GM10266 (cell line): ENCODE results near the gene PM20D1.
"Not testable (repeated sequence)": the region's sequence is repeated elsewhere in the genome, so short reads cannot be mapped to it uniquely, and the experiment has no call there.

Experiments
- DNase-seq: peaks from one replicate; pipeline ENCODE4 v3.0.0; 2012; ENCODE audit errors: extremely low spot score
- TF ChIP-seq, protein P1 (sequence below): IDR thresholded peaks from 2 replicates; pipeline ENCODE4 v1.5.1; 2012; ENCODE audit warnings: mild to moderate bottlenecking, low read depth; ENCODE audit not compliant: control insufficient read depth, insufficient read depth; ENCODE audit errors: missing control alignments

PM20D1 gene

GRCh38 chr1:205879974-205880373 is 30.0 kb upstream of the PM20D1 start:
- DNase-seq, result no peak
- TF ChIP-seq, protein P1, sequence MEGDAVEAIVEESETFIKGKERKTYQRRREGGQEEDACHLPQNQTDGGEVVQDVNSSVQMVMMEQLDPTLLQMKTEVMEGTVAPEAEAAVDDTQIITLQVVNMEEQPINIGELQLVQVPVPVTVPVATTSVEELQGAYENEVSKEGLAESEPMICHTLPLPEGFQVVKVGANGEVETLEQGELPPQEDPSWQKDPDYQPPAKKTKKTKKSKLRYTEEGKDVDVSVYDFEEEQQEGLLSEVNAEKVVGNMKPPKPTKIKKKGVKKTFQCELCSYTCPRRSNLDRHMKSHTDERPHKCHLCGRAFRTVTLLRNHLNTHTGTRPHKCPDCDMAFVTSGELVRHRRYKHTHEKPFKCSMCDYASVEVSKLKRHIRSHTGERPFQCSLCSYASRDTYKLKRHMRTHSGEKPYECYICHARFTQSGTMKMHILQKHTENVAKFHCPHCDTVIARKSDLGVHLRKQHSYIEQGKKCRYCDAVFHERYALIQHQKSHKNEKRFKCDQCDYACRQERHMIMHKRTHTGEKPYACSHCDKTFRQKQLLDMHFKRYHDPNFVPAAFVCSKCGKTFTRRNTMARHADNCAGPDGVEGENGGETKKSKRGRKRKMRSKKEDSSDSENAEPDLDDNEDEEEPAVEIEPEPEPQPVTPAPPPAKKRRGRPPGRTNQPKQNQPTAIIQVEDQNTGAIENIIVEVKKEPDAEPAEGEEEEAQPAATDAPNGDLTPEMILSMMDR, result no peak

- DNase-seq, result no peak
- TF ChIP-seq, protein P1, result no peak
These were observed 28.1 kb upstream of the PM20D1 start for GRCh38 chr1:205878026-205878425.

GRCh38 chr1:205873148-205873547 is 23.2 kb upstream of the PM20D1 start:
- not testable (repeated sequence) for DNase-seq

DNA sequence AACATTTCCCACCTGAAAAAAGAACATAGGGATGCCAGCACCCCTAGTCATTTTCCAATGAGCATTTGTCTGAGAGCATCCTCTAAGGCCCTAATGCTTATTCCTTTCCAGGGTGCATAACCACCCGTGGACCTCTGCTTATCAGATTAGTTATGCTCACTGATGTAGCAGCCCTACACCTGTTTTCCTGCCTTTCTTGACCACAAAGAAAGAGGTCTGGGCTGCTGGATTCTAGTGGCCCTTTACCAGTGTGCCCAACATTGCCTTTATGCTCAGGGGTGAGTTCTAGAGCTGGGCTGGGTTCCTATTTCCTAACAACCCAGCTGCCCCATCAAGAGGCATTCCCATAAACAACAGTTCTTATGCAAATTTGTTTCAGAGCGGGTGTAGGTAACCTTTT is 20.3 kb upstream of the PM20D1 start:
- TF ChIP-seq, protein P1, result no peak

DNA sequence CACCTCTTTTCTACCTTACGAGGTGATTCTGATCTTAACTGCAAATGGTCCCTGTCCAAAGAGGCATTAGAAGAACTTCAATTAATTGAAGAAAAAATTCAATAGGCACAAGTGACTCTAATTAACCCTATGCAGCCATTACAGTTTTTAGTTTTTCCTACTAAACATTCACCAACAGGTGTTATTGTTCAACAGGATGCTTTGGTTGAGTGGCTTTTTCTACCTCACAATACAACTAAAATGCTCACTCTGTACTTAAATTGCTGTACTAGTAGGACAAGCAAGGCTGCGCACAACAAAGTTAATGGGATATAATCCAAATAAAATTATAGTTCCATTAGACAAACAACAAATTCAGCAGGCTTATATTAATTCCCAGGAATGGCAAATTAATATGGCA is 11.6 kb upstream of the PM20D1 start:
- TF ChIP-seq, protein P1, result no peak
- no peak for DNase-seq

More for the DNA sequence above, 20.3 kb upstream of the PM20D1 start:
- no peak for DNase-seq

GRCh38 chr1:205858141-205858961 is 8.4 kb upstream of the PM20D1 start:
- TF ChIP-seq, protein P1, result no peak
- no peak for DNase-seq

GRCh38 chr1:205857501-205857900 is 7.6 kb upstream of the PM20D1 start:
- not testable (repeated sequence) for DNase-seq

DNA sequence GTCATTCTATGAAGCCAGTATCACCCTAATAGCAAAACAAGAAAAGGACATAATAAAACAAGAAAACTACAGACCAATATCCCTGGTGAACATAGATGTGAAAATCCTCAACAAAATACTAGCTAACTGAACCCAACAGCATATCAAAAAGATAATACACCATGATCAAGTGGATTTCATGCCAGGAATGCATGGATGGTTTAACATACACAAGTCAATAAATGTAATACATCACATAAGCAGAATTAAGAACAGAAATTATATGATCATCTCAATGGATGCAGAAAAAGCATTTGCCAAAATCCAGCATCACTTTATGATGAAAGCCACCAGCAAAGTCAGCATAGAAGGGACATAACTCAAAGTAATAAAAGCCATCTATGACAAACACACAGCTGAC is 6.5 kb upstream of the PM20D1 start:
- no peak for DNase-seq
- TF ChIP-seq, protein P1, result no peak
